Neural cell (in vitro differentiated cells): Measurements from ENCODE around the gene HNF1B. TPM values are rescaled to one million over a fixed set of nuclear protein-coding genes. Genes with fewer than 3 reads are reported as not detected.

Experiments used
- H2AFZ ChIP-seq: fragments of 200-600, 300-800 bp; sonication (generic), shearing (Covaris generic); 2 replicates; pipeline ENCODE4 v1.6.0; 2014; ENCODE audit warnings: low read depth, mild to moderate bottlenecking, antibody characterized with exemption, low read length, moderate library complexity
- H3F3A ChIP-seq: fragments of 200-600 bp; shearing (Covaris generic); 2 replicates; pipeline ENCODE4 v1.6.1; 2016; ENCODE audit warnings: mild to moderate bottlenecking, moderate library complexity, mixed read lengths, antibody characterized with exemption, low read length; ENCODE audit not compliant: insufficient read depth, poor library complexity, severe bottlenecking
- H3K27ac ChIP-seq: fragments of 200-600, 300-800 bp; sonication (generic), shearing (Covaris generic); 2 replicates; pipeline ENCODE4 v1.5.1; 2014; ENCODE audit warnings: mild to moderate bottlenecking, low read length, moderate library complexity
- H3K27me3 ChIP-seq: fragments of 300-800, 200-600 bp; sonication (generic), shearing (Covaris generic); 2 replicates; pipeline ENCODE4 v1.6.0; 2014; ENCODE audit warnings: mild to moderate bottlenecking, low read depth, low read length, moderate library complexity; ENCODE audit not compliant: insufficient read depth
- H3K36me3 ChIP-seq: fragments of 300-800, 200-600 bp; sonication (generic), shearing (Covaris generic); 2 replicates; pipeline ENCODE4 v1.5.1; 2014; ENCODE audit warnings: mild to moderate bottlenecking, antibody characterized with exemption, low read length, moderate library complexity; ENCODE audit not compliant: insufficient read depth
- H3K4me2 ChIP-seq: fragments of 300-800, 200-600 bp; sonication (generic), shearing (Covaris generic); 2 replicates; pipeline ENCODE4 v1.6.0; 2014; ENCODE audit warnings: mild to moderate bottlenecking, low read length
- H3K4me3 ChIP-seq: fragments of 300-800, 200-600 bp; sonication (generic), shearing (Covaris generic); 2 replicates; pipeline ENCODE4 v1.5.1; 2014; ENCODE audit warnings: mild to moderate bottlenecking, low read length, moderate library complexity
- H3K79me2 ChIP-seq: fragments of 200-600 bp; shearing (Covaris generic); replicated peaks from 2 replicates; pipeline ENCODE4 v1.6.0; 2014; ENCODE audit warnings: mild to moderate bottlenecking, low read length, moderate library complexity; ENCODE audit not compliant: insufficient read depth
- H3K9ac ChIP-seq: fragments of 300-800, 200-600 bp; sonication (generic), shearing (Covaris generic); 2 replicates; pipeline ENCODE4 v1.6.1; 2016; ENCODE audit warnings: mild to moderate bottlenecking, low read length, mixed read lengths
- H3K9me2 ChIP-seq: fragments of 200-600 bp; shearing (Covaris generic); 2 replicates; pipeline ENCODE4 v1.6.1; 2016; ENCODE audit warnings: mild to moderate bottlenecking, low read length, mixed read lengths; ENCODE audit not compliant: insufficient read depth
- H3K9me3 ChIP-seq: fragments of 200-600, 300-800 bp; sonication (generic), shearing (Covaris generic); 2 replicates; pipeline ENCODE4 v1.6.1; 2016; ENCODE audit warnings: mild to moderate bottlenecking, mixed run types, low read length, moderate library complexity, mixed read lengths
- H4K20me1 ChIP-seq: fragments of 200-600 bp; shearing (Covaris generic); 2 replicates; pipeline ENCODE4 v1.6.1; 2016; ENCODE audit warnings: mild to moderate bottlenecking, mixed run types; ENCODE audit not compliant: insufficient read depth
- CTCF ChIP-seq: fragments of 450-650 bp; IDR thresholded peaks from 2 replicates; pipeline ENCODE4 v1.5.1; 2014; ENCODE audit warnings: antibody characterized with exemption, mild to moderate bottlenecking, moderate library complexity; ENCODE audit not compliant: poor library complexity, severe bottlenecking
- EP300 ChIP-seq: fragments of 450-650 bp; conservative IDR thresholded peaks from 2 replicates; pipeline ENCODE4 v1.6.1; 2014; ENCODE audit warnings: antibody characterized with exemption, mild to moderate bottlenecking, moderate library complexity; ENCODE audit not compliant: poor library complexity, severe bottlenecking
- EZH2 ChIP-seq: fragments of 200-600, 300-800 bp; shearing (Covaris generic), sonication (generic); IDR thresholded peaks from 2 replicates; pipeline ENCODE4 v1.6.1; 2014; ENCODE audit warnings: antibody characterized with exemption, low read length, borderline replicate concordance, mild to moderate bottlenecking; ENCODE audit not compliant: insufficient read depth, poor library complexity, severe bottlenecking
- MXI1 ChIP-seq: fragments of 450-650 bp; conservative IDR thresholded peaks from 2 replicates; pipeline ENCODE4 v1.6.1; 2014; ENCODE audit warnings: antibody characterized with exemption, mild to moderate bottlenecking; ENCODE audit not compliant: poor library complexity, severe bottlenecking
- POLR2AphosphoS5 ChIP-seq: IDR thresholded peaks from 2 replicates; pipeline ENCODE4 v1.6.1; 2012
- RAD21 ChIP-seq: fragments of 450-650 bp; conservative IDR thresholded peaks from 2 replicates; pipeline ENCODE4 v1.6.1; 2014; ENCODE audit warnings: antibody characterized with exemption, mild to moderate bottlenecking, moderate library complexity
- REST ChIP-seq: IDR thresholded peaks from 2 replicates; pipeline ENCODE4 v1.6.1; 2012; ENCODE audit warnings: borderline replicate concordance
- SMC3 ChIP-seq: fragments of 450-650 bp; conservative IDR thresholded peaks from 2 replicates; pipeline ENCODE4 v1.6.1; 2014; ENCODE audit warnings: antibody characterized with exemption, mild to moderate bottlenecking, moderate library complexity; ENCODE audit not compliant: poor library complexity
- TAF1 ChIP-seq: IDR thresholded peaks from 2 replicates; pipeline ENCODE4 v1.6.1; 2012; ENCODE audit warnings: low read depth
- polyA plus RNA-seq: library from polyadenylated mRNA; depleted of rRNA; stranded (reverse); fragments of >200 nt; gene quantifications from 2 replicates; pipeline ENCODE4 v1.2.3, GENCODE V29; 2014

HNF1B gene
- polyA plus RNA-seq, 1 donor from 2014 or later, result not detected

GRCh38 chr17:37667039-37667438 is 77.8 kb downstream of the HNF1B start:
- H3K9ac ChIP-seq, result no peak overlapping the region
- H3K9me3 ChIP-seq, result no peaks in the 10 kb centered on the region
- no peak overlapping the region for H3K4me2 ChIP-seq
- H3F3A ChIP-seq, result no peaks in the 10 kb centered on the region
- no peaks in the 10 kb centered on the region for H4K20me1 ChIP-seq
- no peaks in the 10 kb centered on the region for H3K36me3 ChIP-seq
- H3K79me2 ChIP-seq, result no peaks in the 10 kb centered on the region
- H3K27me3 ChIP-seq, result no peaks in the 10 kb centered on the region
- H3K9me2 ChIP-seq, result no peaks in the 10 kb centered on the region
- H3K27ac ChIP-seq, result no peak overlapping the region
- H2AFZ ChIP-seq, result no peak overlapping the region
- H3K4me3 ChIP-seq, result no peak overlapping the region
- TF ChIP-seq CTCF, result no peak
- TF ChIP-seq POLR2AphosphoS5, result no peak
- no peak for TF ChIP-seq TAF1
- TF ChIP-seq SMC3, result no peak
- no peak for TF ChIP-seq EZH2
- no peak for TF ChIP-seq MXI1

- Histone ChIP-seq H3K9ac (no peak overlapping the region), H3K9me3 (no peaks in the 10 kb centered on the region), H3K27ac (no peak overlapping the region), H3K9me2 (no peaks in the 10 kb centered on the region), H2AFZ (no peak overlapping the region), H4K20me1 (no peaks in the 10 kb centered on the region), H3K4me2 (no peak overlapping the region), H3K4me3 (no peak overlapping the region), H3K36me3 (no peaks in the 10 kb centered on the region), H3K27me3 (no peaks in the 10 kb centered on the region), H3K79me2 (no peaks in the 10 kb centered on the region), H3F3A (no peaks in the 10 kb centered on the region)
- TF ChIP-seq EZH2 (no peak), TAF1 (no peak), REST (no peak), CTCF (no peak), EP300 (no peak), SMC3 (no peak), RAD21 (no peak), MXI1 (no peak), POLR2AphosphoS5 (no peak)
Measured at GRCh38 chr17:37664214-37664613, 80.6 kb downstream of the HNF1B start.
